Hematopoietic multipotent progenitor cell treated with erythropoietin and hydrocortisone succinate and interleukin-3 and kit ligand, for 17 days (in vitro differentiated cells): Measurements from ENCODE around the gene ELFN1.

Experiments
- DNase-seq: peaks from one replicate; pipeline ENCODE4 v3.0.0-alpha.2; 2015; ENCODE audit warnings: low spot score

Gene ELFN1

DNA sequence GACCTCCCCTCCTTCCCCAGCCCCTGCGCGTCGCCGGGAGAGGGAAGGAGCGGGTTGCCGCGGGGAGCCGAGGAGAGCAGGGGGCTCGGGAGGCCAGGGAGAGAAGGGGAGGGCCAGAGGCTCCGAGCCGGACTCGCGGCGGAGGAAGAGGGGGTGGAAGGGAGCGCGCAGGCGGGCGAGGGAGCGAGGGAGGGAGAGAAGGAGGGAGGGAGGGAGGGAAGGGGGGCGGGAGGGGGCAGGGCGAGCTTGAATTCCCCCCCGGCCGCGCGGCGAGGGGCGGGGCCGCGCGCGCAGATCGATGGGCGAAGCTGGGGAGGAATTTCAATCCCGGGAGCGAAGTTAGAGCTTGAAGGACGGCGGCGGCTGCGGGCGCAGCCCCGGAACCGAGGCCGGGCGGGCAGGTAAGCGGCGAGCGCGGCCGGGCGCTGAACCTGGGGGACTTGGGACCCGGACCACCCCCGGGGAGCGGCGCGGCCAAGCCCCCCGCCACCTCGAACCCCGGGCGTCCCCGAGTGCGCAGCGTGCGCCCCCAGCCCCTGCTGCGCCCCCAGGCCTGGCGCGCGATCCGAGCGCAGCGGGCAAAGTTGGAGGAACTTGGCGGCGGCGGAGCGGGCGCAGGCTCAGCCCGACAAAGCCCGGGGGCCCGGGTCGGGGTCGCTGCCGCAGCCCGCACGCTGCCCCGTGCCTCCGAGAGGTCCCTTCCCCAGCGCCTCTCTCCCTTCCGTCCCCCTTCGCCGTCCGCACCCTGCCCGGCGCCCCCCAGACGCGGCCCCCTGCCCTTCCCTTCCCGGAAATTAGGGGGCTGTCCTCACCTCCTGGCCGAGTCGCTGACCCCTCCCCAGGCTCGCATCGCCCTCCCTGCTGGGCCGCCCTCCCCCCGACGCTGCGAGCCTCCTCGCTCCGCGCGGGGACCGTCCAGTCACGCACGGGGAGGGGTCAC, at the start of gene ELFN1:
Gene ELFN1 (plus strand): TSS at position 324 of the 940 bp plus-strand sequence. CDS start 74,320 bp downstream, outside the sequence.
- no peak for DNase-seq

DNA sequence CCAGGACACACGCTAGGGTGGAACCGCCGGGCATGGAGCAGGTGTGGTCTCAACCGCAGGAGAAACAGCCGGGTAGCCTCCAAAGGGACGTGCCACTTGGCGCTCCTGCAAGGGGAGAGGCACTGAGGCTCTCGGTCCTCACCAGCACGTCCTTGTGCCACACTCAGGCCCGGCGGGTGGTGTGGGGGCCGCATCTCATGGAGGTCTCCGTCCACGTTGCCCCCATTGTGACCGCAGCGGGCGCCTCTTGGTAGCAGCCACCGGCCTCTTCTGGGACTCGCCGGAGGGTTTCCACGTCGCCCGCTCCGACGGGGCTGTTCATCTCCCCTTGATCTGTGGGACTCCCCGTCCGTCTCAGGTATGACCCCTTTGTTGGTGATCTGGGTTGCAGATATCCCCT, 49.2 kb upstream of the ELFN1 start:
- no peak for DNase-seq

GRCh38 chr7:1621718-1622117, 48.4 kb upstream of the ELFN1 start:
- no peak for DNase-seq

DNA sequence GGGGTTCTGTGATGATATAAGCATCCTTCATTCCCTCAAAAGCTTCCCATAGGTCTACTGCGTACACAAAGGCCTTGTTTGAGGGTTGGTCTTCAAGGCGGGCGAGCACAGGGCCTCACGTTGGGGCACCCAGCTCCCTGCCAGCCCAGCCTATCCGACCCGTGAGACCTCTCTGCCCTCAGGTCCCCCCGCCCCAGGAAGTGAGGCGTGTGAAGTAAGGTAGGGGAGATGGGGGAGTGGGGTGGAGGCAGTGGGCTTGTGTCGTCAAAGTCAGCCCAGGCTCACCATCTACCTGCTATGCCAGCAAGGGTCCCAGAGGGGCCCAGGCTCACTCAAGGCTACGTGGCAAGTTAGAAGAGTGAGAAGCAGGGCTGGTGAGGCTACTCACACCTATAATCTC, 47.6 kb upstream of the ELFN1 start:
- DNase-seq, result no peak

GRCh38 chr7:1623810-1624209, 46.3 kb upstream of the ELFN1 start:
- DNase-seq, result no peak

- no peak for DNase-seq
Measured at GRCh38 chr7:1624999-1625927, 44.8 kb upstream of the ELFN1 start.

- no peak for DNase-seq
Measured at GRCh38 chr7:1626769-1627168, 43.3 kb upstream of the ELFN1 start.

- DNase-seq, result no peak
Measured at GRCh38 chr7:1630700-1631336, 39.3 kb upstream of the ELFN1 start.

DNA sequence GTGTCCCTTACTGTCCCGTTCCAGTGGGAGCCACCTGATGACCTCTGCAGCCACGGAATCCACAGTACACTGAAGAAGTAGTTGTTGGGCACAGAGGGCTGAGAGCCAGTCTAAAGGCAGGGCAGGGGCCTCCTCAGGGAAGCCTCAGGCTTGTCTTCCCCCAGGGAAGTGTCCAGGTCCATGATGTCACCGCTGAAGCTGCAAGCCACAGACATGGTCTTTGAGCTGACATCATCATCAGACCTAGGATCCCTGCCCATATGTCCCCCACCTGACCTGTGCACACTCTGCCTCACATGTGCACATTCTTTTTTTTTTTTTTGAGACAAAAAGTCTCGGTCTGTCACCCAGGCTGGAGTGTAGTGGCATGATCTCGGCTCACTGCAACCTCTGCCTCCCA, 38.4 kb upstream of the ELFN1 start:
- DNase-seq, result no peak

GRCh38 chr7:1632506-1632905, 37.6 kb upstream of the ELFN1 start:
- no peak for DNase-seq

- no peak for DNase-seq
Measured at GRCh38 chr7:1632916-1633785, 36.9 kb upstream of the ELFN1 start.

DNA sequence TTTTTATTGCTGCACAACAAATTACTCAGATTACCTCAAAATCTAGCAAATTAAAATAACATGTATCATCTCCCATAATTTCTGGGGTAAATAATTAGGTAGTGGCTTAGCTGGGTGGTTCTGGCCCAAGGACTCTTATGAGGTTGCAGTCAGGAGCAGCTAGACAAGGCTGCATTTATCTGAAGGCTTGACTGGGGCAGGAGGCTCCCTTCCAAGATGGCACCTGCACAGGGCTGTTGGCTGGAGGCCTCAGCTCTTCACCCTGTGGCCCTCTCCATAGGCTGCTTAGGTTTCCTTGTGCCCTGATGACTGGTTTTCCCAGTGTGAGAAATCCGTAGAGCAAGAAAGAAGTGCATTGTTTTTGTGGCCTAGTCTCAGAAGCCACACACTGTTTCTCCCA, 34.7 kb upstream of the ELFN1 start:
- DNase-seq, result no peak

DNA sequence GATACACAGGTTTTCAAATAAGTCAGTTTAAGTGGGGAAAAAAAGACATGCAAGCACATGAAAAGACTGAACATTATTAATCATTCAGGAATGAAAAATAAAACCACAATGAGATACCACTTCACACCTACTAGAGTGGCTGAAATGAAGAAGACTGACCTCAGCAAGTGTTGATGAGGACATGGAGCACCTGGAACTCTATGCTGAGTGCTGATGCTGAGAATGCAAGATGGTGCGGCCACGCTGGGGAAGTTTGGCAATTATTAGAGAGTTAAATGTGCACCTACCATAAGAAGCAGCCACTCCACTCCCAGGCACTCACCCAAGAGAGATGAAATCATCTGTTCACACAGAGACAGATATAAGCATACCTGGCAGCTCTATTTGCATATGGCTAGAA, 32.9 kb upstream of the ELFN1 start:
- DNase-seq, result no peak

DNA sequence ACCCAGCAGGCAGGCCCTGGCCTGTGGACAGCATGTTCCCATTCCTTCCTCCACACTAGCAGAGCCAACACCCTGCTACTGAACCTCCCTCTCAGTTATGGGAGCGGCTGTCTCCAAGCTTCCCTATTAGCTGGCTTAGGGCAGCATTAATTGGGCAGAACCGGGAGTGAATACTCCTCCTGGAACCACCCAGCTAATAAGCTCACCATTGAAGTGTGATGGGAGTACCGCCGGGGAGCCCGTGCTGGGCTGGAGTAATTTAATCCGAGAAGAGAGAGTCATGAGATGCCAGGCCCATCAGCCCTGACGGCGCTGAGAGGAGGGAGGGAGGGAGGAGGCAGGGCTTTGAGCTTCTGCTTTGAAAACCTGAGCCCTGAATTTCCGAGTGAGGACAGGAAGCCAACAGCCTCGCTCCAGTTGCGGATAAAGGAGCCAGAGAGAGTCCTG, 31.8 kb upstream of the ELFN1 start:
- DNase-seq, result no peak

DNA sequence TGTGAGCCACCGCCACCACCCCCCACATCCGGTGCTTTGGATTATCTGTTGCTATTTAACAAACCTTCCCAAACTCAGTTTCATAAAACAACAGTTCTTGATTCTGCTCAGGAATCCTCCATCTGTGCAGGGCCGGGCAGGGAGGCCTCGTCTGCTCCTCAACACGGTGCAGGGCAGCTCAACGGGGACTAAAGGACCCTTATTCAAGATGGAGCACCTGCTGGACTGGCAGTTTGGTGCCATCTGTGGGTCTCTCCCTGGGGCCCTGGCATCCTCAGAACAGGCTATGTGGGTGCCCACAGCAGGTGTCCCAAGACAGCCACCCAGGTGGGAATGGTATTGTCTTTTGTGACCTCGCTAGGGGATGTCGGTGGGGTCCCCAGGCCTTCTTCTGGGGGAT, 31.0 kb upstream of the ELFN1 start:
- no peak for DNase-seq

GRCh38 chr7:1639532-1640175, 30.4 kb upstream of the ELFN1 start:
- no peak for DNase-seq

DNA sequence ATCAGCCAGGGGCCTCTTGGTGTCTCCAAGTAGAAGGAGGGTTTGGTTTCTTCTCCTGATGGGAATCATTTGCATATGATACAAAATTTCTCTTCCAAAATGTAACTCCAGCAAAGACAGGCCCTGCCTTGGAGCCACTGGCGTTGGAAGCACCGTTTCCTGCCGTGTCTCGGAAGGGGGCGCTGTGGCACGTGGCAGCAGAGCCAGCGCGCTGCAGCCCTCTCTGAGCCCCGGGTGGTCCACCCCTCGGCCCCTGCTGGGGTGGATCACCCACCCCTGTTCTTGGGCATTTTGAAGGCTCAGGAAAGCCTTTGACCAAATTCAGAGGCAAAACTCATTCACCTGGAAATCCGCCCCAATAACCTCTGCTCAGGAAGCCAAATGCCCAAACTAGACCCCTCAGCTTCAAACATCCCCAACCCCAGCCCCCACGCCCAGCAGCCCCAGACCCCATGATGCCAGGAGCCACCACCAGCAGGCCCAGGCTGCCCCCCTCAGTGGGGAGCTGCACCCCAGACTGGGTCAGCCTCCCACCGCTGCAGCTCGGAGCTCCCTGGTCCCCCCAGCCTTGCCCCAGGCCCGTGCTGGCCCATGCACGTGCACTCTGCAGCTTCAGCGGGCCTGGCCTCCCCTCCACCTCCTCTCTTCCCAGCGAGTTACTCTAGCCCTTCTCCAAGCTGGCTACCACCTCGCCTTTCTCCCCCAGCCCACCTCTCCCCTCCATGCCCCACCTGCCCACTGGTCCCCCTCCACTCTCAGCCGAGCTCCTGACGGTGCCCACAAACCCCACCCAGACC, 29.5 kb upstream of the ELFN1 start:
- no peak for DNase-seq

GRCh38 chr7:1641173-1641572, 28.9 kb upstream of the ELFN1 start:
- DNase-seq, result no peak

DNA sequence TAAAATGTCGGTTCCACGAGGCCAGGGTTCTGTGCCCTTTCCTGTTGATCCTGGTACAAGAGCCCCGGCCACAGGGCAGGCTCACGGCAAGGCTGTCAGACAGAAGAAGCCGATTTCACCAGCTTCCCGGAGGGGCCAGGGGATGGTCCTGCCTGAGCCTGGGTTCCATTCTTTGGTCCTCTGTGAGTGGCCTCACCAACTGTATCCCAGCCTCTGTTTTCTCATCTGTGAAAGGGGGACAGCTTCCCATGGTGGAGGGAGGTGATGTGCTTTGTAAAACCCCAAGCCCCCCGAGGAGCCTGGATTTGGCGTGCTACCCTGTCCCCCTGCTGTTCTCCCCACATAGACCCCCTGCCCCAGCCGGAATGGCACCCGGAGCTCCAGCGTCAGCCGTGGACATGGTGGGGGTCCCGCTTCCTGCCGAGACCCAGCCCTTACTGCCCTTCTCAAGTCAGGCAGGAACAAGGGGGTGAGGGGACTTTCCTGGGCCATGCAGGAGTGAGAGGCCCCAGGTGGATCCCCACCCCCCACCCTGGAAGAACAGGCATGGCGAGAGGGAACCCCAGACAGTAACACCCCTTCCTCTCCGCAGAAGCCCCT, 28.3 kb upstream of the ELFN1 start:
- no peak for DNase-seq
